Duodenal mucosa (tissue), 2 donors: Measurements from ENCODE around the gene GUCA2B.

Source experiments
- H3K27ac ChIP-seq: one replicate; pipeline ENCODE4 v1.7.0; 2013; ENCODE audit warnings: low read depth, low read length
- H3K27me3 ChIP-seq, 2 donors: one replicate each; pipeline ENCODE4 v1.7.0; 2013; ENCODE audit warnings: low read length in 2 of 2, control low read depth in 1 of 2; ENCODE audit not compliant: insufficient read depth in 2 of 2, control insufficient read depth in 1 of 2
- H3K36me3 ChIP-seq, 2 donors: one replicate each; pipeline ENCODE4 v1.7.0; 2013; ENCODE audit warnings: low read length in 2 of 2, control low read depth in 1 of 2; ENCODE audit not compliant: insufficient read depth in 2 of 2, control insufficient read depth in 1 of 2
- H3K4me1 ChIP-seq, 2 donors: one replicate each; pipeline ENCODE4 v1.7.0; 2013; ENCODE audit warnings: low read length in 2 of 2, control low read depth in 1 of 2; ENCODE audit not compliant: insufficient read depth in 2 of 2, control insufficient read depth in 1 of 2
- H3K4me3 ChIP-seq, 2 donors: one replicate each; pipeline ENCODE4 v1.7.0; 2013; ENCODE audit warnings: low read length in 2 of 2, low read depth in 1 of 2
- H3K9ac ChIP-seq, 2 donors: one replicate each; pipeline ENCODE4 v1.7.0; 2013; ENCODE audit warnings: low read length in 2 of 2, low read depth in 1 of 2
- H3K9me3 ChIP-seq, 2 donors: one replicate each; pipeline ENCODE4 v1.7.0; 2013; ENCODE audit warnings: low read length in 2 of 2, control low read depth in 1 of 2; ENCODE audit not compliant: control insufficient read depth in 1 of 2

Gene GUCA2B

DNA sequence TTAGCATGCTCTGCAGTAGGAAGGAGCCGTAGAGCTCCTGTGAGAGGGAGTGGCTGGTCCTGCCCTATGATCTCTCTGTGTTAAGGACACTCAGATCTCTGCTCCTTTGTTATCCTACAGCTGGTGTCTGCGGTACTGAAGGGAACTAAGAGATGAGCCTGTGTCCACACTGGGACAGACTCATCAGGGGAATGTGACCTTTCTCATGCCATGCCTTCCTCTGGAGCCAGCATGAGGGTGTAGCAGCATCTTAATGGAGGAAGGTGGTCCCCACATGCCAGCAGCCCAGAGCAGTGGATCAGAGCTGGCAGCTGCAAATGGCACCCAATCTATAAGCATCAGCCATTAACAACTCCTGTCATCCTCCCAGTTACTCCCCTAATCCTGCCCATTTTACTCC, 24.7 kb upstream of the GUCA2B start:
- Histone ChIP-seq H3K4me1 (no peaks in the 10 kb centered on the region), H3K9me3 (no peaks in the 10 kb centered on the region), H3K36me3 (no peaks in the 10 kb centered on the region), H3K27ac (no peak overlapping the region), H3K27me3 (peaks cover 0 to 2% of the 10 kb centered on the region in 2 donors), H3K9ac (no peak overlapping the region), H3K4me3 (no peak overlapping the region)

DNA sequence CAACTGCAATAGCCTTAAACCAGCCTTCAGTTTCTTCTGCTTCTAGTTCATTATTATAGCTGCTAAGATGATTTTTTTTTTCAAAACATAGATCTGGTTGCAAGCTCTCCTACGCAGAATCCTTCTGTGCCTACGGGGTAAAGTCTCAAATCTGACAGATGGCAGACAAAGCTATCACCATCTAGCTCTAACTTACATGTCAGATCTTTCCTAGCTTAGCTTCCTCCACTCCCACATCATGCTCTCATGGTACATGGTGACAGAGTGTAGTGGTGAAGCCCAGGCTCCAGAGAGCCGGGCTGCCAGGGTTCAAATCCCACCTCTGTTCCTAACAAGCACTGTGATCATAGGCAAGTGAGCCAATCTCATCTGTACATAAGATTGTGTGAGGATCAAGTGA, 24.2 kb upstream of the GUCA2B start:
- H3K9ac ChIP-seq: no peak overlapping the region
- no peak overlapping the region for H3K27ac ChIP-seq
- no peaks in the 10 kb centered on the region for H3K9me3 ChIP-seq
- no peaks in the 10 kb centered on the region for H3K4me1 ChIP-seq
- peaks cover 0 to 2% of the 10 kb centered on the region in 2 donors for H3K27me3 ChIP-seq
- H3K36me3 ChIP-seq: no peaks in the 10 kb centered on the region
- no peak overlapping the region for H3K4me3 ChIP-seq

DNA sequence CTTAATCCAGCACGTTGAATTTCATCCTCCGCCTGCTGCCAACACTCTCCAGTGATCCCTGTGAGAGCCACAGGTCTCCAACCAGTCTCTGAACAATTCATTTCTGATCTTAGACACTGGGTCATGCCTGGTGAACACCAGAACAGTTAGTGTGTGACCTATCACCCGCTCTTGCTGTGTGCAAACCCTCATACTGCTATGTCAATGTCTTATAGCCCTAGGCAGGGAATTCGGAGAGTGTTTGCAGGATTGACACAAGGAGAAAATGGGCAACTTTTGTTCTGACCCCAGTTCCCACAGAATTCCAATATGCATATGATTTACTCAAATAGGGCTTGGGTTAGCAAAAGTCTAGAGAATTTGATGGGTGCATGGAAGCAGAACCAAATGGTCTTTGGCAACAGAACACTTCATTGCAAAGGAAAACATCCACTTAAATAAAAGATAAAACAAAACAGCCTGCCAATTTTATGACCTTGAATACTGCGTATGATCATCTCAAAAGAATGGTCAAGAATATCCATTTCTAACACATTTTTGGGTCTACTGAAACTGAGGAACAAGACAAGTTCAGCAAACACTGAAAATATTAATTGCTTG, 23.0 kb upstream of the GUCA2B start:
- H3K27me3 ChIP-seq: peaks cover 0 to 9% of the 10 kb centered on the region in 2 donors
- no peaks in the 10 kb centered on the region for H3K9me3 ChIP-seq
- H3K4me3 ChIP-seq: no peak overlapping the region
- no peak overlapping the region for H3K9ac ChIP-seq
- H3K4me1 ChIP-seq: no peaks in the 10 kb centered on the region
- no peak overlapping the region for H3K27ac ChIP-seq
- H3K36me3 ChIP-seq: no peaks in the 10 kb centered on the region

DNA sequence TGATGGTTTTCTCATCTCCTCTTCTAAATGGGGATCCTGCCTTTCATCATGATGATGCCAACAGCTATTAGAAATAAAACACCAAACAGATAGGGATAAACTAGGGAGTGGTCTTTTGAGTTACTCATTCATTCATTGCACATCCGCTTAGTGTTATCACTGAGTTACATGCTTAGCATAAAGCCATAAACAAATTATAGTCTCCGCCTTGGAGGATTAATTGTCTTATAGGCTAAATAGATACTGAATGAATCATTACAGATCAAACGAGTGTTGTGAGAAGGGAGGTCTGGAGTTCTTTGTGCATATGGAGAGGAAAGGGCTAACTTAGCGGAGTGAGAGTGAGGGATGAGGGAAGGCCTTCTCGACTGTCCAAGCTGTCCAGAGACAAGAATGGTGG, 19.8 kb upstream of the GUCA2B start:
- H3K9ac ChIP-seq: no peak overlapping the region
- H3K4me1 ChIP-seq: no peaks in the 10 kb centered on the region
- no peak overlapping the region for H3K4me3 ChIP-seq
- no peak overlapping the region for H3K27ac ChIP-seq
- no peaks in the 10 kb centered on the region for H3K36me3 ChIP-seq
- no peaks in the 10 kb centered on the region for H3K9me3 ChIP-seq
- H3K27me3 ChIP-seq: peaks cover 6 to 12% of the 10 kb centered on the region in 2 donors

DNA sequence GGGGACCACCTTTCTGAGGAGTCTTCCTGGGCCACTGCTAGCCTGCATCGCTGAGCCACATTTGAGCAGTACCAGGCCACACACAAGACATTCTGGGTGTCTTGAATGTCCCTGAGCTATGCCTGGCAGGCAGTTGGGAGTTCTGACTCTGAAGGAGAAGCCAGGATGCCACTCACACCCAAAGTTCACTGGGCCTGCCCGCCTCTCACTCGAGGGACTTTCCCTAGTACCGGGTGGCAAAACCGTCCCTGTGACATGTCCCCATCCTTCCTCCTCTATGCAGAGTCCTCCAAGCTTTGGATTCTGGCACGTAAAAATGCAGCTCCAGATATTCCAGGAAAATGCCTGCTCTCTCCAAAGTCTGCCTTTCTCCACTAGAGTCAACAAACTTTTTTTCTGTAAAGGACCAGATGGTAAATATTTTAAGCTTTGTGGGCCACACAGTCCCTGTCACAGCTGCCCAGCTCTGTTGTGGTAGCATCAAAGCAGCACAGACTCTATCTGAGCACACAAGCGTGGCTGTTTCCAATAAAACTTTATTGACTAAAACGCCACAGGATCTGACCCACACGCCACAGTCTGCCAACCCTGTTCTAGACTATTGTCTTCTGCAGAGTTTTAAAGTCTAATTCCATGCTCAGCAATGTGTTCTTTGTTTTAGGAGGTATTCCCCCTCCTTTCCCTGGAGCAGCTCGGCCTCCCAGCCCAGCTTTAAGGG, 19.2 kb upstream of the GUCA2B start:
- H3K4me1 ChIP-seq: no peaks in the 10 kb centered on the region
- H3K27me3 ChIP-seq: peaks cover 6 to 12% of the 10 kb centered on the region in 2 donors
- H3K9ac ChIP-seq: no peak overlapping the region
- no peak overlapping the region for H3K4me3 ChIP-seq
- H3K9me3 ChIP-seq: no peaks in the 10 kb centered on the region
- H3K36me3 ChIP-seq: no peaks in the 10 kb centered on the region
- H3K27ac ChIP-seq: no peak overlapping the region

DNA sequence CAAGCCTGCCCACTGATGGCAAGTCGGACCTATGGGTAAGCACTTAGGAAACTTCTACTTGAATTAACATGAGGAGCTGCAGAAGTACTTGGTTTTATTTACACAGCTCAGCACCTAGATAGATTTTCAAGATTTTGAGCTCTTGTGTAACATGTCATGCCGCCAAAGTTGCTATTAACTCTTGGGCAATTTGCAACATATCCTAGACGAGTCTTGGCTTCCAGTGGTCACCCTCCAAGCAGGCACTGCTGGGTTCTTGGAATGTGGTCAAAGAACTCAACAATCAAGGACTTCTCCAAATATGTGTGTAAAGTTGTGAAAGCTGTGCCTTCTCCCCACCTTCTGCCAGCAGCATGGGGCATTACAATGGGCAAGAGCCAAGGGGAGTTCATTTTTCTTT, 17.8 kb upstream of the GUCA2B start:
- H3K9me3 ChIP-seq: no peaks in the 10 kb centered on the region
- no peaks in the 10 kb centered on the region for H3K4me1 ChIP-seq

DNA sequence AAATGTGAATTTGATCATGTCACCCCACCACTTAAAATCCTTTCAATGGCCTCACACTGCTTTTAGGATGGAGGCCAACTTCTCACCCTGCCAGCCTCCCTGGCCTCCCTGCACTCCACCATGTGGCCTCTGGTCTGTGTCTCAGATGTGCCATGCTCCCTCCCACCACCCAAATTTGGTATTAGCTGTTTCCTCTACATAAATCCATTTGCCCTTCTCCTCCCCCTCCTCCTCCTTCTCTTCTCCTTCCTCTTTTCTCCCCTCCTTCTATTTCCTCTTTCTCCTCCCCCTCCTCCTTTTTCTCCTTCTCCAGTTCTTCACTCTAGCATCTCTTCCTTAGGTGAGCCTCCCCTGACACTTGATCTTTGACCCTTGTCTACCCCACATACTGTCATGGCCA, 16.7 kb upstream of the GUCA2B start:
- Histone ChIP-seq H3K27ac (no peak overlapping the region), H3K27me3 (peaks cover 6 to 12% of the 10 kb centered on the region in 2 donors), H3K36me3 (no peaks in the 10 kb centered on the region), H3K9ac (no peak overlapping the region), H3K4me3 (no peak overlapping the region), H3K9me3 (no peaks in the 10 kb centered on the region), H3K4me1 (no peaks in the 10 kb centered on the region)

More for the DNA sequence above, 17.8 kb upstream of the GUCA2B start:
- H3K27me3 ChIP-seq: peaks cover 6 to 12% of the 10 kb centered on the region in 2 donors
- no peak overlapping the region for H3K9ac ChIP-seq
- H3K27ac ChIP-seq: no peak overlapping the region
- H3K36me3 ChIP-seq: no peaks in the 10 kb centered on the region
- H3K4me3 ChIP-seq: no peak overlapping the region

DNA sequence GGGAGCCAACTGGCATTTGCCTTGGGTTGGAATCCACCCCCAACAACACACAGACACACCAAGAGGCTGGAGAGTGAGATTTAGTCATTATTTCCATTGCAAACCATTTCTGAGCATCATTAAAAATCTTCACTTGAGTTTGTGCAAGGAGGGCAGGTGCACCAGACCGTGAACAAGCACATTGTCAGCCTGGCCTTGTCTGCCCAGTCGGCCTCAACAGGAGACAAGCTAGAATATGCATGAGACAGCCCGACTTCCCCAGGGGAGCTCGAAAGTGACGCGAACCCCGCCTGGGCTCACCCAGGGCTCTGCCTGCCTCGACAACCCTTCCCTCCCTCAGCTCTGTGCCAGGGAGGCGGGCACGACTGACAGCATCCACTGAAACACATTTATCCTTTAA, 15.4 kb upstream of the GUCA2B start:
- H3K4me1 ChIP-seq: no peaks in the 10 kb centered on the region
- peaks cover 15 to 22% of the 10 kb centered on the region in 2 donors for H3K27me3 ChIP-seq
- no peak overlapping the region for H3K9ac ChIP-seq
- H3K36me3 ChIP-seq: no peaks in the 10 kb centered on the region
- H3K4me3 ChIP-seq: no peak overlapping the region
- H3K27ac ChIP-seq: no peak overlapping the region
- H3K9me3 ChIP-seq: no peaks in the 10 kb centered on the region

DNA sequence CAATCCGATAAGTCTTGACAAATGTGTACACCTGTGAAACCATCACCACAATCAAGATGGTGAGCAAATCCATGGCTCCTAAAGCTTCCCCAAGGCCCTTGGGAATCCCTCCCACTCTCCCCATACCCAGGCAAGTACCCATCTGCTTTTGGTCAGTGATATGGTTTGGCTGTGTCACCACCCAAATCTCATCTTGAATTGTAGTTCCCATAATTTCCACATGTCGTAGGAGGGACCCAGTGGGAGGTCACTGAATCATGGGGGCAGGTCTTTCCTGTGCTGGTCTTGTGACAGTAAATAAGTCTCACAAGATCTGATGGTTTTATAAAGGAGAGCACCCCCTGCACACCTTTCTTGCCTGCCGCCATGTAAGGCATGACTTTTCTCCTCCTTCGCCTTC, 14.6 kb upstream of the GUCA2B start:
- no peaks in the 10 kb centered on the region for H3K36me3 ChIP-seq
- no peak overlapping the region for H3K4me3 ChIP-seq
- no peak overlapping the region for H3K27ac ChIP-seq
- peaks cover 24 to 30% of the 10 kb centered on the region in 2 donors for H3K27me3 ChIP-seq
- no peak overlapping the region for H3K9ac ChIP-seq
- no peaks in the 10 kb centered on the region for H3K4me1 ChIP-seq
- H3K9me3 ChIP-seq: no peaks in the 10 kb centered on the region

DNA sequence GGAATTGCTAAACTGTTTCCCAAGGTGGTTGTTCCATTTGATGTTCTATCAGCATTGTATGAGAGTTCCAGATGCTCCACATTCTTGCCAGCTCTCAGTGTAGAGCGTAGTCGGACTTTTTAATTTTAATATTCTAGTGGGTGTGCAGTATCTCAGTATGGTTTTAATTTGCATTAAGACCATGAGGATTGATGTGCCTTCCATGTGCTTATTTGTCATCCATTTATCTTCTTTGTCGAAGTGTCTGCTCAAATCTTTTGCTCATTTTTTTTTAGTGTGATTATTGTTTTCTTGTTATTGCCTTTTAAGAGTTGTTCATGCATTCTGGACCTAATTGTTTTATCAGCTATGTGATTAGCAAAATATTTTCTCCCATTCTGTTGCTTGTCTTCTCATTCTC, 13.8 kb upstream of the GUCA2B start:
- Histone ChIP-seq H3K9me3 (no peaks in the 10 kb centered on the region), H3K36me3 (no peaks in the 10 kb centered on the region), H3K27ac (no peak overlapping the region), H3K4me1 (no peaks in the 10 kb centered on the region), H3K27me3 (peaks cover 28 to 33% of the 10 kb centered on the region in 2 donors), H3K4me3 (no peak overlapping the region), H3K9ac (no peak overlapping the region)
